ENCODE measurements around the gene PDE4B.

- TF ChIP-seq, protein P1, sequence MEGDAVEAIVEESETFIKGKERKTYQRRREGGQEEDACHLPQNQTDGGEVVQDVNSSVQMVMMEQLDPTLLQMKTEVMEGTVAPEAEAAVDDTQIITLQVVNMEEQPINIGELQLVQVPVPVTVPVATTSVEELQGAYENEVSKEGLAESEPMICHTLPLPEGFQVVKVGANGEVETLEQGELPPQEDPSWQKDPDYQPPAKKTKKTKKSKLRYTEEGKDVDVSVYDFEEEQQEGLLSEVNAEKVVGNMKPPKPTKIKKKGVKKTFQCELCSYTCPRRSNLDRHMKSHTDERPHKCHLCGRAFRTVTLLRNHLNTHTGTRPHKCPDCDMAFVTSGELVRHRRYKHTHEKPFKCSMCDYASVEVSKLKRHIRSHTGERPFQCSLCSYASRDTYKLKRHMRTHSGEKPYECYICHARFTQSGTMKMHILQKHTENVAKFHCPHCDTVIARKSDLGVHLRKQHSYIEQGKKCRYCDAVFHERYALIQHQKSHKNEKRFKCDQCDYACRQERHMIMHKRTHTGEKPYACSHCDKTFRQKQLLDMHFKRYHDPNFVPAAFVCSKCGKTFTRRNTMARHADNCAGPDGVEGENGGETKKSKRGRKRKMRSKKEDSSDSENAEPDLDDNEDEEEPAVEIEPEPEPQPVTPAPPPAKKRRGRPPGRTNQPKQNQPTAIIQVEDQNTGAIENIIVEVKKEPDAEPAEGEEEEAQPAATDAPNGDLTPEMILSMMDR (IDR thresholded peaks at IDR 0.05) = no peak
- TF ChIP-seq POLR2A (IDR thresholded peaks at IDR 0.05) (no peak), EP300 (IDR thresholded peaks at IDR 0.05) (no peak)
Observed at GRCh38 chr1:66243548-66244130, 450.9 kb downstream of the PDE4B start.
